Activated CD8-positive, alpha-beta T cell treated with anti-CD3 and anti-CD28 coated beads for 36 hours (primary cell): ENCODE measurements around the gene TIAM2. TPM values are rescaled to one million over a fixed set of nuclear protein-coding genes. Genes with fewer than 3 reads are reported as not detected.

ENCODE experiments used
- ATAC-seq: fragments of 200-7000 bp; cut with Tn5 transposase; one replicate; pipeline ENCODE4 v1.10.0; 2021; ENCODE audit warnings: mild to moderate bottlenecking, moderate library complexity
- CTCF ChIA-PET: fragments of 350-600 bp; sonication (Branson Sonifier 250); formaldehyde crosslinking; loops from one replicate; lab custom pipeline; 2021; ENCODE audit warnings: antibody characterized with exemption; lab: Charles Lee
- POLR2A ChIA-PET: fragments of 350-600 bp; sonication (Branson Sonifier 250); formaldehyde crosslinking; loops from one replicate; lab custom pipeline; 2021; ENCODE audit warnings: antibody characterized with exemption; lab: Charles Lee
- DNase-seq: peaks from one replicate; pipeline ENCODE4 v3.0.0-alpha.2; 2020
- H3K27ac Mint-ChIP-seq: one replicate; pipeline ENCODE4 v1.8.0; 2021; ENCODE audit warnings: mild to moderate bottlenecking, mixed read lengths
- H3K27me3 Mint-ChIP-seq: one replicate; pipeline ENCODE4 v1.8.0; 2021; ENCODE audit warnings: mixed read lengths
- H3K36me3 Mint-ChIP-seq: one replicate; pipeline ENCODE4 v1.8.0; 2021; ENCODE audit warnings: low read depth, mixed read lengths
- H3K4me1 Mint-ChIP-seq: one replicate; pipeline ENCODE4 v1.8.0; 2021; ENCODE audit warnings: low read depth, mixed read lengths
- H3K4me3 Mint-ChIP-seq: one replicate; pipeline ENCODE4 v1.8.0; 2021; ENCODE audit warnings: mild to moderate bottlenecking, moderate library complexity, mixed read lengths
- H3K9me3 Mint-ChIP-seq: one replicate; pipeline ENCODE4 v1.8.0; 2021; ENCODE audit warnings: mixed read lengths
- intact Hi-C: fragments of 100-400 bp; cut with micrococcal nuclease; formaldehyde crosslinking; loops from one replicate; pipeline ENCODE4 v1.10.0; 2022
- total RNA-seq, 2 experiments: library from RNA; stranded (reverse); gene quantifications; one replicate each; pipeline ENCODE4 v1.2.3, GENCODE V29; 2021
- TF ChIP-seq, protein P1 (sequence below): fragments of 200-600 bp; IDR thresholded peaks from one replicate; pipeline ENCODE4 v1.8.0; 2022; ENCODE audit warnings: antibody characterized with exemption, mild to moderate bottlenecking

Gene TIAM2
- total RNA-seq, 2 experiments from 2014 or later, result 5.6 to 7.1 TPM

DNA sequence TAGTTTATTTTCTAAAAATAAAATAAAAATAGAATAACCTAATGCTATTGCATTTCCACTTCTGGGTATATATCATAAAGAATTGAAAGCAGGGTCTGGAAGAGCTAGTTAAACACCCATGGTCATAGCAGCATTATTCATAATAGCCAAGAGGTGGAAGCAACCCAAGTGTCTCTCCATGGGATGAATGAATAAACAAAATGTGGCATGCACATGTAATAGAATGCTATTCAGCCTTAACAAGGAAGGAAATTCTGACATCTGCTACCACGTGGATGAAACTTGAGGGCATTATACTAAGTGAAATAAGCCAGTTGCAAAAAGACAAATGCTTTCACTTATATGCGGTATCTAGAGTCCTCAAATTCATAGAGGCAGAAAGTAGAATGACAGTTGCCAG is 130.8 kb downstream of the TIAM2 start:
- ChIA-PET CTCF (interaction anchor here (1.0 kb wide), 1 partner anchor 9 kb away, joined by 3 read pairs; no protein-coding TSS in a partner anchor), POLR2A (interaction anchor here (0.7 kb wide), 1 partner anchor 11 kb away, joined by 3 read pairs; no protein-coding TSS in a partner anchor)
- Mint-ChIP-seq H3K4me3 (no peak overlapping the region), H3K4me1 (peaks cover 39% of the 10 kb centered on the region), H3K27me3 (no peaks in the 10 kb centered on the region), H3K9me3 (no peaks in the 10 kb centered on the region), H3K27ac (peak overlapping the region; percentile 4), H3K36me3 (peaks cover 11% of the 10 kb centered on the region)
- intact Hi-C loops, result loop anchor here (5.0 kb wide), 1 partner anchor 46 kb away; no protein-coding TSS in a partner anchor
- DNase-seq, result no peak
- TF ChIP-seq, protein P1, sequence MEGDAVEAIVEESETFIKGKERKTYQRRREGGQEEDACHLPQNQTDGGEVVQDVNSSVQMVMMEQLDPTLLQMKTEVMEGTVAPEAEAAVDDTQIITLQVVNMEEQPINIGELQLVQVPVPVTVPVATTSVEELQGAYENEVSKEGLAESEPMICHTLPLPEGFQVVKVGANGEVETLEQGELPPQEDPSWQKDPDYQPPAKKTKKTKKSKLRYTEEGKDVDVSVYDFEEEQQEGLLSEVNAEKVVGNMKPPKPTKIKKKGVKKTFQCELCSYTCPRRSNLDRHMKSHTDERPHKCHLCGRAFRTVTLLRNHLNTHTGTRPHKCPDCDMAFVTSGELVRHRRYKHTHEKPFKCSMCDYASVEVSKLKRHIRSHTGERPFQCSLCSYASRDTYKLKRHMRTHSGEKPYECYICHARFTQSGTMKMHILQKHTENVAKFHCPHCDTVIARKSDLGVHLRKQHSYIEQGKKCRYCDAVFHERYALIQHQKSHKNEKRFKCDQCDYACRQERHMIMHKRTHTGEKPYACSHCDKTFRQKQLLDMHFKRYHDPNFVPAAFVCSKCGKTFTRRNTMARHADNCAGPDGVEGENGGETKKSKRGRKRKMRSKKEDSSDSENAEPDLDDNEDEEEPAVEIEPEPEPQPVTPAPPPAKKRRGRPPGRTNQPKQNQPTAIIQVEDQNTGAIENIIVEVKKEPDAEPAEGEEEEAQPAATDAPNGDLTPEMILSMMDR, result no peak
- no peak for ATAC-seq

DNA sequence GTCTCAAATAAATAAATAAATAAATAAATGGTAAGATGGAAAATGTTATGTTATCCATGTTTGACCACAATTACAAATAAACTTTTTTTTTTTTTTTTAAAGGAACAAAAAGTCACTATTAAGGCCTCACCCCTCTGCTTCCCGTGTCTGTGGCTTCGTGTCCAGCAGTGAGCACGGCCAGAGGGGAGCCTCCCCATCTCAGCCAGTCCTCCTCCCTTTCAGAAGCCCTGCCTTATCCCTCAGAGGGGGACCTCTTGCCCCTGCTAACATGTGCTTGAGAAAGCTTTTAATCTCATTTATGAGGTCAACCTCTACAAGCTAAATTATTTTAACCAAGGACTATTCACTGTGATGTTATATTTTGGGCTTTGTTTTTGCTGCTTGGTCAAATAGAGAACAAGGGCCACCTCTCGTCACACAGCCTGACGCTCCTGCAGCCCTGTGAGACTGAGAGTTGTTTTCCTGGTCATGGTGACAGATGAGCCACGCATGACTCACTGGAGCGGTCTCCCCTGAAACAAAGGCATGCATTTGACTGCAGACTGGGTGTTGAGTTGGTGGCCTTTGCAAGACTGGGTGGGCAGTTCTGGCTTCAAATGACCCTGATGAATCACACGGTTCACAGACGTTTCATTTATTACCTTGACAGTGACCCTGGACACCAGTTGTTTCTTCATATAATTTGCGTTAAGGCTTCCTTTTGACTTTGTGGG is 131.8 kb downstream of the TIAM2 start:
- POLR2A ChIA-PET, result interaction anchor here (0.8 kb wide), 1 partner anchor 27 kb away, joined by 3 read pairs; no protein-coding TSS in a partner anchor
- no peak overlapping the region for H3K4me3 Mint-ChIP-seq
- peaks cover 11% of the 10 kb centered on the region for H3K36me3 Mint-ChIP-seq
- no peaks in the 10 kb centered on the region for H3K9me3 Mint-ChIP-seq
- H3K27ac Mint-ChIP-seq, result peak overlapping the region; percentile 81
- CTCF ChIA-PET, result interaction anchor here (1.0 to 1.2 kb wide), 2 partner anchors 10 to 38 kb away, joined by 3 read pairs; no protein-coding TSS in a partner anchor
- H3K27me3 Mint-ChIP-seq, result no peaks in the 10 kb centered on the region
- peaks cover 33% of the 10 kb centered on the region for H3K4me1 Mint-ChIP-seq
- TF ChIP-seq, protein P1, result no peak
- DNase-seq (peak; percentile 86), ATAC-seq (peak; percentile 93)
- intact Hi-C loops, result loop anchor here (5.0 kb wide), 1 partner anchor 45 kb away; no protein-coding TSS in a partner anchor

DNA sequence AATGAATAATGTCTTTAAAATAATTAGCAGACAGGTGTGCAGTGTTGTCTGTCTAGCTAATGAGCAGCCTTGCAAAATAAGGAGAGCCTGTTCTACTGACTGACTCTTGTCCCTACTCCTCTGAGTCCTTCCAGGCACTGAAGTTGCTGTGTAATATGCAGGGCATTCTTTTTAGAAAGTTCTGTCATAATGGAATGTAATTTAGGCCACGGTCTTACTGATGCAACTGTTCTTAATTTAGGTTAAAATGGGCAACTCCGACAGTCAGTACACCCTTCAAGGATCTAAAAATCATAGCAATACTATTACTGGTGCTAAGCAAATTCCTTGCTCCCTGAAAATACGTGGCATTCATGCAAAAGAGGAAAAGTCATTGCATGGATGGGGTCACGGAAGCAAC is 133.9 kb downstream of the TIAM2 start:
- ChIA-PET POLR2A (interaction anchor here (1.2 kb wide), 1 partner anchor 13 kb away, joined by 4 read pairs; no protein-coding TSS in a partner anchor), CTCF (interaction anchor here (0.9 to 1.3 kb wide), 2 partner anchors 23 to 25 kb away, joined by 3 to 4 read pairs; no protein-coding TSS in a partner anchor)
- Mint-ChIP-seq H3K4me3 (no peak overlapping the region), H3K27me3 (no peaks in the 10 kb centered on the region), H3K27ac (no peak overlapping the region), H3K9me3 (no peaks in the 10 kb centered on the region), H3K36me3 (peaks cover 11% of the 10 kb centered on the region), H3K4me1 (peaks cover 38% of the 10 kb centered on the region)
- intact Hi-C loops, result loop anchor here (5.0 kb wide), 1 partner anchor 43 kb away; no protein-coding TSS in a partner anchor
- DNase-seq (no peak), ATAC-seq (no peak)
- TF ChIP-seq, protein P1, result no peak

DNA sequence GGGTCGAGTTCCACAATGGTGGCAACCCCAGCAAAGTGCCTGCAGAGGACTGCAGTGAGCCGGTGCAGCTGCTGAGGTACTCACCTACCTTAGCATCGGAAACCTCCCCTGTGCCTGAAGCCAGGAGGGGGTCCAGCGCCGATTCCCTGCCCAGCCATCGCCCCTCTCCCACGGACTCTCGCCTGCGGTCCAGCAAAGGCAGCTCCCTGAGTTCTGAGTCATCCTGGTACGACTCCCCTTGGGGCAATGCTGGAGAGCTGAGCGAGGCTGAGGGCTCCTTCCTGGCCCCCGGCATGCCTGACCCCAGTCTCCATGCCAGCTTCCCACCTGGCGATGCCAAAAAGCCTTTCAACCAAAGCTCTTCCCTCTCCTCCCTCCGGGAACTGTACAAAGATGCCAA is 134.6 kb downstream of the TIAM2 start:
- Mint-ChIP-seq H3K27ac (peak overlapping the region; percentile 83), H3K36me3 (peaks cover 11% of the 10 kb centered on the region), H3K27me3 (no peaks in the 10 kb centered on the region), H3K4me1 (peaks cover 39% of the 10 kb centered on the region), H3K9me3 (no peaks in the 10 kb centered on the region), H3K4me3 (no peak overlapping the region)
- ChIA-PET CTCF (interaction anchor here (1.3 kb wide), 1 partner anchor 22 kb away, joined by 4 read pairs; no protein-coding TSS in a partner anchor), POLR2A (interaction anchor here (1.2 kb wide), 1 partner anchor 13 kb away, joined by 4 read pairs; no protein-coding TSS in a partner anchor)
- ATAC-seq, result no peak
- intact Hi-C loops, result loop anchor here (5.0 kb wide), 1 partner anchor 43 kb away; no protein-coding TSS in a partner anchor
- no peak for DNase-seq
- TF ChIP-seq, protein P1, result no peak
